ENCODE data around the gene ADAR. TPM values are rescaled to one million over a fixed set of nuclear protein-coding genes. Genes with fewer than 3 reads are reported as not detected.

Gene ADAR
- total RNA-seq, 4 donors from 2014 or later = 89.1 to 168 (median 114) TPM

GRCh38 chr1:154558720-154559465, 49.1 kb downstream of the ADAR start:
- Histone ChIP-seq H3K4me1 (peaks cover 20 to 28% of the 10 kb centered on the region in 2 donors), H3K27me3 (no peaks in the 10 kb centered on the region), H3K36me3 (peaks cover 15 to 18% of the 10 kb centered on the region in 2 donors), H3K4me3 (replicated peaks in 1 of 3) (peak overlapping the region; percentile 33 to 55 (median 38)), H3K27ac (peak overlapping the region; percentile 76 to 89 (median 83)), H3K9me3 (no peaks in the 10 kb centered on the region)
- TF ChIP-seq CTCF (IDR thresholded peaks at IDR 0.05) (no peak), POLR2A (IDR thresholded peaks at IDR 0.05) (peak in 1 of 2 donors; percentile 65)
- DNase-seq = peak; percentile 99
- intact Hi-C loops (cut with DNase I) = no loop called here
- WGBS, 2 donors = 0 to 1% methylated on average over 26 to 31 of the region's 57 CpGs

GRCh38 chr1:154557939-154558719, 49.9 kb downstream of the ADAR start, which contains the start of gene UBE2Q1:
Gene UBE2Q1, minus strand, starts transcription at chr1:154558662. Its CDS starts 109 bp downstream, at chr1:154558553.
- peaks cover 20 to 28% of the 10 kb centered on the region in 2 donors for H3K4me1 ChIP-seq
- peak; percentile 44 to 56 for DNase-seq
- TF ChIP-seq CTCF (IDR thresholded peaks at IDR 0.05) (no peak), POLR2A (IDR thresholded peaks at IDR 0.05) (no peak)

GRCh38 chr1:154557248-154557938, 50.6 kb downstream of the ADAR start:
- DNase-seq = no peak
- no peak for TF ChIP-seq CTCF (IDR thresholded peaks at IDR 0.05)
- TF ChIP-seq POLR2A (IDR thresholded peaks at IDR 0.05) = no peak
- intact Hi-C loops (cut with DNase I) = no loop called here
- Histone ChIP-seq H3K4me3 (replicated peaks in 1 of 3) (peak overlapping the region; percentile 11 to 84 (median 69)), H3K9me3 (no peaks in the 10 kb centered on the region), H3K4me1 (peaks cover 20 to 29% of the 10 kb centered on the region in 2 donors), H3K27me3 (no peaks in the 10 kb centered on the region), H3K36me3 (peaks cover 30 to 33% of the 10 kb centered on the region in 2 donors), H3K27ac (peak overlapping the region in 1 of 3 donors; percentile 73)
- 16 to 18% methylated on average over 7 of the region's 7 CpGs for WGBS, 2 donors

More at GRCh38 chr1:154557939-154558719, 49.9 kb downstream of the ADAR start, which contains the start of gene UBE2Q1:
- intact Hi-C loops (cut with DNase I) = no loop called here
- no peaks in the 10 kb centered on the region for H3K27me3 ChIP-seq
- H3K4me3 ChIP-seq (replicated peaks in 1 of 3) = peak within 1 kb of the TSS; percentile 55 to 84 (median 69)
- 0% methylated on average over 6 to 14 of the region's 69 CpGs for WGBS, 2 donors
- H3K9me3 ChIP-seq = no peaks in the 10 kb centered on the region
- H3K27ac ChIP-seq = peak within 1 kb of the TSS; percentile 76 to 89 (median 83)
- peaks cover 23 to 25% of the 10 kb centered on the region in 2 donors for H3K36me3 ChIP-seq

- WGBS, 2 donors = 14 to 22% methylated on average over 3 to 4 of the region's 4 CpGs
- Histone ChIP-seq H3K27ac (peak overlapping the region in 1 of 3 donors; percentile 73), H3K9me3 (no peaks in the 10 kb centered on the region), H3K36me3 (peaks cover 40 to 41% of the 10 kb centered on the region in 2 donors), H3K4me3 (replicated peaks in 1 of 3) (peak overlapping the region in 2 of 3 donors; percentile 21 to 84), H3K4me1 (peaks cover 28 to 38% of the 10 kb centered on the region in 2 donors), H3K27me3 (no peaks in the 10 kb centered on the region)
- intact Hi-C loops (cut with DNase I) = no loop called here
- DNase-seq = peak; percentile 57 to 62
- no peak for TF ChIP-seq POLR2A (IDR thresholded peaks at IDR 0.05)
- TF ChIP-seq CTCF (IDR thresholded peaks at IDR 0.05) = no peak
Measured at GRCh38 chr1:154556422-154556821, 51.6 kb downstream of the ADAR start.
